Stimulated activated CD4-positive, alpha-beta T cell treated with anti-CD3 and anti-CD28 coated beads, TNF-alpha, amount 100 ng/mL, for 48 hours (primary cell): ENCODE measurements around the gene CDH23.

Experiments used
- DNase-seq, 3 donors: peaks; one replicate each; pipeline ENCODE4 v3.0.0-alpha.2; 2020; ENCODE audit warnings: low read depth in 3 of 3

CDH23 gene

DNA sequence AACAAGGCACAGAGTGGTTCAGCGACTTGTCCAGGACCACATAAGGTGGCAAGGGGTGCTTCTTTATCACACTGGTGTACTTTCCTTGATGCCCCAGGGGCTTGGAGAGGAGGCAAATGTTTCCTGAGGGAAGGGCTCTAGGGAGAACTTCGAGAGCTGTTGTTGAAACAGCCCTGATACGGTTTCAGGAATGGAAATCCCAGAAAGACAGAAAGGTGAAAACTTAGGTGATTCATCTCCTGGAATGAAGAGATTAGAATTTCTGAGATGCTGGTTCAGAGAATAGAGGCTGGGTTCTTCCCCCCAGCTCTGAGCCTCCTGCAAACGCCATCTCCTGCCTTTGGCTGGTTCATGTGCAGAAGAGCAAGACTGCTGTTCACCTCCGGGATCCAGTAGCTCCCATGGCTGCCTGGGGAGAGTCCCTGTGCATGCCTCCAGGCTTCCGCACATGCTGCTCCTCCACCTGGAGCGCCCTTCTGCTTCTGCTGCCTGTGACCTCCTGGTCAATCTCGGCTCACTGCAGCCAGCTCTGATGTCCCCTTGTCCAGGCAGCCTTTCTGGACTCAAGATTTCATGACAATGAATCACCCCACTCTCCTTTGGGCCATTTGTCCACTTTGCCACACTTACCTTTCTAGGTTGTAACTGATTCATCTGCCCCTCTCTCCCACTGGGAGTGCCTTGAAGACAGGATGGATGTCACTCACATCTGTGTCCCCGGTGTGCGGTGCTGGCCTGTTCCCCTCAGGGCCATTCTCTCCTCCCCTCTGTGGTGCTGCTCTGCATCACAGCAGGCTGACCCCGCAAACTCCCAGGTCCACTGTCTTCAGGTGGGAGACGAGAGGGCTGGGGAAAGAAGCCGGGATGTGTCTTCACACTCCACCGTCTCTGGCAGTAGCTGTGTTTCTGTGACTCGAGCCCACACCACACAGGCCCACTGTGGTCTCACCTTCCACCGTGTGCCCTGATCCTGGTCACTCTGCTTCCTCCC, 3.6 kb upstream of the CDH23 start:
- no peak for DNase-seq

DNA sequence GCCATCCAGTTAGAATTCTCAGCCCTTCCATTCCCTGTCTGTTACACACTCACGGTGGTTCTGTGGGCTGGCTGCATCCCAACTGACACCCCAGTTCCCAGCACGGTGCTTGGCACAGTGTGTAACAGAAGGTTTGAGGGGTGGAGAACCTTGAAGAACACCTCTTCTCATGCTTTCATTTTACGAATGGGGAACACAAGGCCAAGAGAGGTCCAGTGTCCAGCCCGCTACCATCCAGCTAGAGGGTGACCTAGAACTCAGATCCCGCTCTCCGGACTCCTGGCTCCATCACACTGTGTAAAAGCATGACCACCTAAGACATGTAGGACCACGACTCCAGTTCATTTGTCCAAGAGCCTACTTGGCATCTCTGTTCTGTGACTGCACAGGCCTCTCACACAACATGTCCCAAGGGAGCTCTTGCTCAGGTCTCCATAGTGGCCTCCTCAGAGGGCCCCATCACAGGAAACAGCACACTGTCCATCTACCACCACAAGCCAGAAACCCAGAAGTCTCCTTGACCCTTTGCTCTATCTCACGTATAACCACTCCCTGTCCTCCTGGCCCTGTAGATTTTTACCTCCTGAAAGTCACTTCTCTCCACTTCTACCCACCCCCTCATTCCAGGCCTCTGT, 2.8 kb upstream of the CDH23 start:
- DNase-seq, result no peak

DNA sequence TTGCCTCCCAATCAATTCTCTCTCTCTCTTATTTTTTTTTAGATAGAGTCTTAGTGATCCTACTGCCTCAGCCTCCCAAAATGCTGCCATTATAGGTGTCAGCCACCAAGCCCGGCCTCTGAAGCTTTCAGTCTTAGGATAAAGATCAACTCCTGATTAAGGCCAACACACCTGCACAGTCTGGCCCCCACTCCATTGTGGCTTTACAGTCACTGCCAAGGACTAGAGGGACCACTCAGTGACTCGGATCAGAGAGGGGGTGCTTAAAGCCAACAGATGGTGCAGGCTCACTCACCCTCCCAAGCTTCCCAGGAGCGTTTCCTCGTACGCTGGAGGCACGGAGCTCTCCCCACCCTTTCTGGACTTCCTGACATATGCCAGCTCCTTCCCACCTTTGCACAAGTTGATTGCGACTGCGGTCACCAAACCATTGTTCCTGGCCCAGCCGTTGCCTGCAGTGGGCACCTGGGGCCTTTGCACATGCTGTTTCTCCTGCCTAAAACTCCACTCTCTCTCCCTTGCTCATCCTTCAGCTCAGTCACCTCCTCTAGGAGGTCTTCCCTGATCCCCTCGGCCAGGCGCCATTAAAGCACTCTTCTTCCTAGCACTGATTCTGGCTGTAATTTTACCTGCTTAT, 1.7 kb upstream of the CDH23 start:
- no peak for DNase-seq

DNA sequence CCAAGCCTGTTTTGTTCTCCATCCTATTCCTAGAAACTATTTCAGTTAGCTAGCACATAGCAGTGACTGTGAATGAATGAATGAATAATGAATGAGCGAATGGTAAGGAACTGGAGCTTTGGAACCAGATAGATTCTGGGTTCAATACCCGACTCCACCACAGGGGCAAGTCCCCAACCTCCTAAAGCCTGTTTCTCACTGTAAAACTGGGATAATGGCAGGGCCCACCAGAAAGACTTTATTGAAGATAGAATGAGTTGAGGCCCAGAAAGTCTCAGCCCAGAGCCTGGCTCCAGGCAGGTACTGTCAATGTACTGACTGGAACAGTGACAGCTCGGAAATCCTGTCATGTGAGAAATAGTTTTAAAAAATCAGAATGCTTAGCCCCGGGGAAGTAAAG, 1.1 kb upstream of the CDH23 start:
- DNase-seq, result no peak

DNA sequence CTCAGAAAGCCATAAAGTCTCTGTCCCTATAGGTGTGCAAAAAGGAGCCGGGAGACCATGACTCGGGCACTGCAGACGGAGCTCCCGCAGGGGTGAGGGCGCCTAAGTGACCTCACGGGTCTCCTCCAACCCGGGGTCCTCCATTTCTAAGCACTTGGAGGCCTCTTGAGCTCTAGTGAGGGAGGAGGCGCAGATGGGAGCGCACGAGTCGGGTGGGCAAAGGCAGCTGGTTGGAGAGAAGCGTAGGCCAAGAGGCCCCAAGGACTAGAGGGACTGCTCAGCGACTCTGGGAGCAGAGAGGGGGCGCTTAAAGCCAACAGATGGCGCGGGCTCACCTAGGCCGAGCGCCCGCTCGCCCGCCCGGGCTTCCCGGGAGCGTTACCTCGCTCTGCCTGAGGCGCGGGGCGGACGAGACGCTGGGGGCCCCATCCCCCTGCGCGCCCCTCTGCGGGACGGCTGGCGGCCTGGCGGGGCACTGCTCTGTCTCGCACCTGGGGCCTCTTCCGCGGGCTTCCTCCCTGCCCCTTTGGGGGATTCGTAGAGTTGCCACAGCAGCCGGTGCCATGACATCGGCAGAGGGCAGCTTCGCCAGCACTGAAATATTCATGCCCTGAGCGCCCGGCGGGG, 523 bp upstream of the CDH23 start:
- DNase-seq, result no peak

DNA sequence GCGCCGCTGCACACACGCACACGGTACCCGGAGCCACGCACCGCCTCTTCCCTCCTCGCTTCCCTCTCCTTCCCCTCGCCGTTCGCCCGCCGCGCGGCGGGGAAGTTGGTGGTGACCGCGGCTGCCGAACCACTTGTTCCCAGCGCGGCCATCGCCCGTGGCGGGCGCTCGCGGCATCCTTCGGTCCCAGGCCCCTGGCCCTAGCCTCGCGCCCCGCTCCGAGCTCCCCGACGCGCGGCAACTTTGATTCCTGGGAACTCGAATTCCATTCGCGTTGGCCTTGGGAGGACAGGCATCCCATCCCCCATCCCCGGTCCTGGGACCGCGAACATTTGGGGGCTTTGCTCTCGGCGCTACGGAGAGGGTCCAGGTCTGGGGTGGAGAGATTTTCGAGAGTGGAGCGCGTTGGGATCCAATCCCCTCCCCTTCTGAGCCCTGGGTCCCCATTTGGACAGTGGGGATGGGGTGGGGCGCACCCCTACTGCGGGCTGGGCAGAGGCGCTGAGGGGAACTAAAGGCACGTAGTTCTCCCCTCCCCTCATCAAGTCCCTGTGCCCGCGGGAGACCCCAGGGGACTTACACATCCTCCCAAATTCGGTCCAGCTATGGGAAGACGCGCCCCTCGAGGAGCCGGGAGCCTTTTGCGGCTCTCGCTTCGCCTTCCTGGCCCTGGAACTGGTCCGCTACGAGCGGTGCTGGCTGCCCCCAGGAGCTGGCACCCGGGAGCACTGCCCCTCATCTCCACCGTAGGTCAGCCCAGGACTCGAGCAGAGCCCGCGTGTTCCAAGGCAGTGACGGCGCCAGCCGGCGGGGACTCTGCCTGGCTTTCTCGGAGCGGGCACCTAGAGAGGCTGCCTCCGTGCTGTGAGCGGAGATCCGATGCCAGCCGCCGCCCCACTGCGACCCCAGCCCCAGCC, 834 bp downstream of the CDH23 start:
- no peak for DNase-seq

DNA sequence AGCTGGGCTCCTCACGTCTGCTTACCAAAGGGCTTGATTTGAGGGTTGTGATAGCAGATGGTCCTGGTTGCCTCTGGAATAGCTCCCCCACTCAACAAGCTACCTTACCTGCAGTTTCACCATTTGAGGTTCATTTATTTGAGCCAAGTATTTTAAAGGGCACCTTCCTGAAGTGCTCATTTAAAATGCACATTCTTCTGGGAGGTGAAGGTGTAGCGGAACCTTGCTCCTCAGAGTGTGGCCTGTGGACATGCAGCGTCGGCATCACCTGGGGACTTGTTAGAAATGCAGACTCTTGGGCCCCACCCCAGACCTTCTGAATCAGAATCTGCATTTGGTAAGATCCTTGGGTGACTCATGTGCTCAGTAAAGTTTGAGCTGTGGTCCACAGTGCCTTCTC, 2.3 kb downstream of the CDH23 start:
- DNase-seq, result no peak

DNA sequence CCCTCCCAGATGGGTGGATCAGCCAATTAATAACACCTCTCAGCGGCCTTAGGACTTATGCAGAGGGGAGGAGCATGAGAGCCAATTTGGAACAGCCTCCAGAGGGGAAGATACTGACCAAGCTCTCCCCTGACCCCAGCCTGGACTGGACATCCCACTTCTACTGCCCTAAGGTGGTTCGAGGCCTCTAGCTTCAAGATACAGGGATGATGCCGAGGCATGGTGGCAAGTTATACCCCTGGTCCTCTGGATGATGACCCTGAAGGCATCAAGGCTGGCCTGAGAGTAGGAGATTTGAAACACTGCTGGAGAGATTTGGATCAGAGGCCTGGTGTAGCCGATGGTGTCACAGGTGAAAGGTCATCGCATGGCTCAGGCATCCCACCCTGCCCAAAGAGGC, 3.2 kb downstream of the CDH23 start:
- DNase-seq, result no peak

DNA sequence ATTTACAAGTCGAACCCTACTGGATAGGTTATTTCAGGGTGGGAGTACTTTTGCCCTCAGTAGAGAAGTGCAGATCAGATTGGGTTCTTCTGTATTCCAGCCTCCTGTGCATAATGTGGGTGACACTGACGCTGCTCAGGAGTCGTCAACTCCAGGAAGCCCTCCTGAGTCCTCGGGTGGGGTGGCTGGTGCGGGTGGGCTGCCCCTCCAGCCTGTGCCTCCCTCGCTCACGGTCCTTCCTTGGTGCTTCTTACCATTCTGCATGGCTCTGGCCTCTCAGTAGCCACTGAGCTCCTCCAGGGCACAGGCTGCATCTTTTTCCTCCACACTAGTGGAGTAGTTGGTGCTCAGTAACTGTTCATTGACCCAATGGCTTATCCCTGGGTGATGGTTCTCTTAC, 4.3 kb downstream of the CDH23 start:
- DNase-seq, result no peak

DNA sequence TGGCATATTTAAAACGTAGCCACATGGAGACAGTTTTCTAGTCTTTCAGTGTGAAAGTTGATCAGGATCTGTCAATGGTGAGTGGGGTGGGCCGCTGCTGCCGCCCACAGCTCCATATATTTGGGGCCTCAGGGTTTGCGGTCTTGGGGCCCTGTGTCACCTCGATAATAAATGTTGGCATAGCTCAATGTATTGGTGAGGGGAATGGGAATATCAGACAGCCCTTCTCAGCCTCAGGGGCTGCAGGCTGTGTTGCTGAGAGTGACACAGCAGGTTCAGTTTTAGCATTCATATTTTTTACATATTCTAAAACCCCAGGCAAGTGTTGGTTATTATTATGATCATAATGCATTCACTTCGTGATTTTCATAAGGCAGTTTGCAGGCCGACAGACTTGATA, 5.3 kb downstream of the CDH23 start:
- no peak for DNase-seq

DNA sequence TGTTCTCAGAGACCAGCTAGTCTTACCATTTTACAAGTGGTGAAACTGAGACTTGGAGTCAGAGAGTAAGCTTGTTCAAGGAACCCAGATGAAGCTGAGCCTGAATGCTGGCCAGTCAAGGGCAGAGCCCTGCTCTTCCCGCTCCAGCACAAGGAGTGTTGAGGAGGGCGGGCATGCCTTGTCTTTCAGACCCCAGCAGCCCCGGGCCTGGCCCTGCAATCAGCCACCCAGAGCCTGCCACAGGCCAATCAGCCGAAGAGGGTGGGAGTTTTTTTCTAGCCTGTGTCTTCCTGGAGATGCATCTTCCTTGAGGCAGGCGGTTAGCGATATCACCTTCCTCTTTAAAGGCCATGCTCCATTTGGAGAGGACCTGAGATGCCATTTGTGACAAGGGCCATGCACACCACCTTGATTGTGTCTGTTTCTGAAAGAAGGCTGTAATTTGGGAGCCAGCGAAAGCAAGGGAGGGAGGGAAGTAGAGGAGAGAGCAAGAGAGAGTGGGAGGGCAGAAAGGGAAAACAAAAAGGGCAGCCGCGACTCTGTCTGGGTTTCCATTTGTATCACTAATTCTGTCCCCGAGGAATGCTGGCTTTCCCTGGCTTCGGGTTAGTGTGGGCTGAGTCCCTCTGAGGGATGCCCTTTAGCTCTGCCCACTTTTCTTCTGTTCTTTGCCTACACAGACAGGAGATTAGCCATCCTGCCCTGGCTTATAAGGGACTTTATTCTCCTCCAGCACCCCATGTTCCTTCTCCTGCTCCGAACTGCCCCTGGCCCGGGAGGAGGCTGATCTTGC, 8.0 kb downstream of the CDH23 start:
- no peak for DNase-seq

DNA sequence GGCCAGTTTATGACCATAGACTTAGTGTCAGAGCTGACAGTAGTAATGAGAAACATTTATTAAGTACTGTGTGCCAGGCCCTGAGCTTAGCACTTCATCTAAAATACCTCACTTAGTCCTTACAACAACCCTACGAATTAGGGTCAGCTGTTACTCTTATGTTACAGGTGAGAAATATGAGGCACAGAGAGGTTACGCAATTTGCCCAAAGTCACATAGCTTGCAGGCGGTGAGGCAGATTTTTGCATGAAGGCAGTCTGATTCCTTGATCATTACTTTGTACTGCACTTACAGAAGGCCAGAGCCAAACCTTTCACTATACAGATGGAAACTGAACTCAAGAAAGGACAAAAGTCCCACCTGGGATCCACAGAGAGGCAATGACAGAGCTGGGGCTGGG, 10.2 kb downstream of the CDH23 start:
- DNase-seq, result no peak

DNA sequence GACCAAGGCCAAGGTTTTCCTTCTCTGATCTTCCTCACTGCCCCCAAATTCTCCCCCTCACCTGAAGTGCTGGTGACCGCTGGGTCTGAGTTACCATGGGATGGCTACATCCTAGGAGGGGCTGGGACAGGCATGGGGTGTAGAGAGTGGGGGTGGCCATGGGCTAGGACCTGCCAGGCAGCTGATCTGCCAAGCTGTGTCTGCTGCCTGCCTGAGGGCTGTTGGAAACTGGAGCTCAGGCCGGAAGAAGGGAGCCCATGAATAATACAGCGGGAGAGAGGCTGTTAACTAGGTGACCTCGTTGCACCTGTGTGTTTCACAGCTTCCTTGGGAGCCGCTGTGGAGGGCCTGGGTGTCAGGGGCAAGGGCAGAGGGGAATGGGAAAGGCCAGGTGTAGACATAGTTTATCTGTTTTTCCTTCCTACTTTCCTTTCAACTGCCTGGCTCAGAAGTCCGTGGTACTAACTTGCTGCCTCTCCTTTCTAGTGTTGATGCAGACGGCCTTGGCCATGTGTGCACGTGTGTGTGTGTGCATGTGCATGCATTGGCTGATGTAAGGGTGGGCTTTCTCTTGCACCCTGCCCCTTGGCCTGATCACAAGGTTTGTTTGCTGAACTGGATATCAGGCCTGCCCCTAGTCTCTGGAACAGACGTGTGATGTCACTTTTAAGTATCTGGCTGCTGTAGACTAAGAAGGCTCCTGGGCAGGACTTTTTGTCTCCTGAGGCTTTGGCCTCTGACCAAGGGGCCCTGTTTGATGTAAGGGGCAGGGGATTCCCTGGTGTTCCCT, 11.9 kb downstream of the CDH23 start:
- no peak for DNase-seq

DNA sequence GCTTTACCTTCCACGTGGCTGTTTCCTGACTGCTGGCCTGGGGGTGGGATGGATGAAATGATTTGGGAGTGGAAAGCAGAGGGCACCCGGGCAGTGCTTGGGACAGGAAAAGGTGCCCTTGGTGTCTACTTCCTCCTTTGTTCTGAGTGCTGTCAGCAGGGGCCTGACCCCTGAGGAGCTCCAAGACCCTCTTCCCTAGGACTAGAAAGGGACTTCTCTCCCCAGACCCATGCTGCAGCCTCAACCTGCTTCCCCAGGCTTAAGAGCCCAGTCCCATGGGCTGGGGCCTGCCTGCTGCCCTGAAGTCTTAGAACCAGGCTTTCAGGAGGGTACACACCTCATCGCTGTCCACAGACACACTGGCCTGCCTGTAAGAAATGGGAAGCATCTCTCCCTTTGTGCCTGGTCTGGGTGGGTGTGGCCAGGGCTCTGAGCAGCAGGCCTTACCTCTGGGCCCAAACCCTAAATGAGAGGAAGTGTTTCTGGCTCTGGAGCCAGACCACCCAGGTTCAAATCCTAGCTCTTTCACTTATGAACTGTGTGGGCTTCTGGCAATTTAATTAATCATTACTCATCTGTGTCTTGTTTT, 12.9 kb downstream of the CDH23 start:
- no peak for DNase-seq

DNA sequence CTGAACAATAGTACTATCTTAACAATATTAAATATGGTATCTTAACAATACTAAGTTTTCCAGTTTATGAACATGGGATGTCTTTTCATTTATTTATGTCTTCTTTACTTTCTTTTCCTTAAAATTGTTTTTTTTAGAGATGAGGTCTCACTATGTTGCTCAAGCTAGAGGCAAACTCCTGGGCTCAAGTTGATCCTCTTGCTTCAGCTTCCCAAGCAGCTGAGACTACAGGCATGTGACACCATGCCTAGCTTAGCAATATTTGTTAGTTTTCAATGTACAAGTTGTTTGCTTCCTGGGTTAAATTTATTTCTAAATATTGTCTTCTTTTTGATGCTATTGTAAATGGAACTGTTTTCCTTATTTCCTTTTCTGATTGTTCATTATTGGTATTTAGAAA, 16.9 kb downstream of the CDH23 start:
- DNase-seq, result no peak

DNA sequence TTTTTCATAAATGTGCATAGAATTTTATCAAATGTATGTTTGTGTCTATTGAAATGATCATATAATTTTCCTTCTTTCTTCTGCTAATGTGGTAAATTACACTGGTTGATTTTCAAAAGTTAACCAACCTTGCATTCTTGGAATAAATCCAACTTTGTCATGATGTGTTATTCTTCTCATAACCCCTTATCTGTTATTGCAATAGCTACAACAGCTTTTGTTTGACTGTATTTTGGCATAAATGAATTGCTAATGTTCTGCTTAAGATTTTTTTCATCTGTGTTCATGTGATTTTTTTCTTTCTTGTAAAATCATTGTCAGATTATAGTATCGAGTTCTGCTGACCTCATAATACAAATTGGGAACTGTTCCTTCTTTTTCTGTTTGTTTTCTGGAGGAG, 17.6 kb downstream of the CDH23 start:
- DNase-seq, result no peak

DNA sequence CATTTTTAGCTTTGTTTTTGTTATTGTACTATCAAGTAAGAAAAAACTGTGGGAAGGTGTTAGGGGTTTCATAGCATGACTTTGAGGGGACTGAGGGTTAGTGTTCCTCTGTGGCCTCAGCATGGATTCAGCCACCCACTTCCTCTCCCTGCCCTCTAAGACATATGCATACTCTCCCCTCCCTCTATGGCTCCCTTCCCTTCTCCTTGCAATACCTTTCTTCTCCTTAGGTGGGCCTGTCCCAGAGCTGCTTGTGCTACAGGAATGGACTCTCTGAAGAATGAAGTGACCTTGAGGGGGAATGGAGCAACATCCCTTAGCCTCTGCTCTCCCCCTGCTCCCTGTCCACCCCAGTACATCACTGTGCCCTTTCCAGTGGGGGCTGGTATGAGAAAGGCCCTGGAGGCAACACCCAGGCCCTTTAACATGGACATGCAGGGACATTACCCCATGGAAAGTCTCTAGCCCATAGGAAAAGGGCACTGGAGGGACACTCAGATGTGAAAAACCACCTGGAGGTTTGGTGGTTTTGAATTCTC, 22.4 kb downstream of the CDH23 start:
- no peak for DNase-seq

DNA sequence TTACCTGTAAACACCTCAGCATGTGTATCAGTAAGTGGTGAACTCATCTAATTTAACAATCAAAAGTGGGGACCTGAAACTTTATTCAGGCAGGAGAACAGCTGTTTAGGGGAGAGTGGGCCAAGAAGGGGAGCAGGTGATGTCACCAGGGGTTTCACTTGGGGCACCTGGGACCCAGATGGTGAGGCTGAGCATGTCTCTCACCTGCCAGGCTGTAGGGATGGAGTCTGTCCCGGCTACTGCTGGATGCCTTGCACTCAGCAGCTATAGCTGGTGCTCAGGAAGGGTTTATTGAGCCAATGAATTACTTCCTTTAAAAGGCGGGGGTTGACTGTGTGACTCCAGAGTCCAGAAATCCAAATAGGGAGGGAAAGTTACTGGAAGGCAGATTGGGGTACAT, 23.0 kb downstream of the CDH23 start:
- DNase-seq, result no peak

DNA sequence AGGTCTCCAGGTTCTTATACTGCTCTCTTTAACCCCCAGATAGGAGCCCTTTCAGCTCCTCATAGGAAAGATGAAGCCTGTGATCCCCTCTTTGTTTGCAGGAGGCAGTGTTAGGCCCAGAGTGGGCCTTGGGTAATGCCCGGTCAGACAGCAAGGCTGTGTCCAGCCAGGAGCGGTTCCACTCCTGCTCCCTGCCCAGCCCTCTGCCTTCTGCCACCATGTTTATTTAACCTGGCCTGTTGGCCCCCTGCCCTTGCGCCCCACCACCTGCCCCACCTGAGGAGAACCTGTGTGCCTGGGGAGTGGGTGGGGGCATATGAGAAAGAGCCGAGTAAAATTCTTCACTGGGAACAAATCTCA, 24.3 kb downstream of the CDH23 start:
- no peak for DNase-seq
